Mesothelial cell of epicardium (in vitro differentiated cells): ENCODE data around the gene CTBP2. TPM values are rescaled to one million over a fixed set of nuclear protein-coding genes. Genes with fewer than 3 reads are reported as not detected.

Experiments
- DNase-seq, 2 experiments: peaks; one replicate each; pipeline ENCODE4 v3.0.0; 2021; ENCODE audit warnings: low spot score in 2 of 2; ENCODE audit not compliant: unreplicated experiment in 2 of 2
- H3K27ac Mint-ChIP-seq: 2 replicates; pipeline ENCODE4 v1.8.0; 2021; ENCODE audit warnings: mixed read lengths
- H3K27me3 Mint-ChIP-seq: 2 replicates; pipeline ENCODE4 v1.8.0; 2021; ENCODE audit warnings: low read depth, mixed read lengths
- H3K36me3 Mint-ChIP-seq: 2 replicates; pipeline ENCODE4 v1.8.0; 2021; ENCODE audit warnings: mixed read lengths
- H3K4me1 Mint-ChIP-seq: 2 replicates; pipeline ENCODE4 v1.8.0; 2021; ENCODE audit warnings: mixed read lengths
- H3K4me3 Mint-ChIP-seq: 2 replicates; pipeline ENCODE4 v1.8.0; 2021; ENCODE audit warnings: mild to moderate bottlenecking, moderate library complexity, mixed read lengths
- H3K9me3 Mint-ChIP-seq: 2 replicates; pipeline ENCODE4 v1.8.0; 2021; ENCODE audit warnings: mixed read lengths
- CTCF ChIP-seq: fragments of 200-600 bp; sonication (generic); IDR thresholded peaks from one replicate; pipeline ENCODE4 v1.5.0; 2021; ENCODE audit warnings: antibody characterized with exemption; ENCODE audit not compliant: unreplicated experiment
- total RNA-seq: library from RNA; stranded (reverse); gene quantifications from 3 replicates; pipeline ENCODE4 v1.2.1, GENCODE V29; 2021

Gene CTBP2
- total RNA-seq, 1 donor from 2014 or later, result 122 TPM

GRCh38 chr10:125068406-125068805 is 92.0 kb downstream of the CTBP2 start:
- H3K4me3 Mint-ChIP-seq, result no peak overlapping the region
- H3K27me3 Mint-ChIP-seq, result no peaks in the 10 kb centered on the region
- no peak for DNase-seq
- peak overlapping the region; percentile 69 for H3K27ac Mint-ChIP-seq
- no peaks in the 10 kb centered on the region for H3K9me3 Mint-ChIP-seq
- peaks cover 18% of the 10 kb centered on the region for H3K36me3 Mint-ChIP-seq
- peaks cover 47% of the 10 kb centered on the region for H3K4me1 Mint-ChIP-seq
- TF ChIP-seq CTCF, result no peak

GRCh38 chr10:125067764-125068163 is 92.6 kb downstream of the CTBP2 start:
- no peak for DNase-seq
- Mint-ChIP-seq H3K36me3 (peaks cover 11% of the 10 kb centered on the region), H3K27ac (peak overlapping the region; percentile 7), H3K4me1 (peaks cover 53% of the 10 kb centered on the region), H3K4me3 (no peak overlapping the region), H3K27me3 (no peaks in the 10 kb centered on the region), H3K9me3 (no peaks in the 10 kb centered on the region)
- TF ChIP-seq CTCF, result no peak

- TF ChIP-seq CTCF, result no peak
- H3K27ac Mint-ChIP-seq, result peak overlapping the region; percentile 97
These were observed 93.5 kb downstream of the CTBP2 start for GRCh38 chr10:125066764-125067450.

GRCh38 chr10:125064681-125065492 is 95.5 kb downstream of the CTBP2 start:
- peak in 1 of 2 experiments; percentile 54 for DNase-seq
- H3K27ac Mint-ChIP-seq, result peak overlapping the region; percentile 97
- no peaks in the 10 kb centered on the region for H3K9me3 Mint-ChIP-seq
- H3K36me3 Mint-ChIP-seq, result peaks cover 2% of the 10 kb centered on the region
- peaks cover 79% of the 10 kb centered on the region for H3K4me1 Mint-ChIP-seq
- TF ChIP-seq CTCF, result no peak
- H3K4me3 Mint-ChIP-seq, result peak overlapping the region; percentile 34
- H3K27me3 Mint-ChIP-seq, result no peaks in the 10 kb centered on the region

More at GRCh38 chr10:125066764-125067450, 93.5 kb downstream of the CTBP2 start:
- Mint-ChIP-seq H3K4me3 (peak overlapping the region; percentile 35), H3K36me3 (peaks cover 7% of the 10 kb centered on the region), H3K4me1 (peaks cover 58% of the 10 kb centered on the region), H3K27me3 (no peaks in the 10 kb centered on the region), H3K9me3 (no peaks in the 10 kb centered on the region)
- DNase-seq, result no peak

GRCh38 chr10:125063256-125063925 is 97.0 kb downstream of the CTBP2 start:
- H3K27ac Mint-ChIP-seq, result peak overlapping the region; percentile 97
- no peak for DNase-seq
- H3K4me3 Mint-ChIP-seq, result peak overlapping the region; percentile 26
- H3K4me1 Mint-ChIP-seq, result peaks cover 87% of the 10 kb centered on the region
- H3K9me3 Mint-ChIP-seq, result no peaks in the 10 kb centered on the region
- H3K36me3 Mint-ChIP-seq, result peaks cover 9% of the 10 kb centered on the region
- no peak for TF ChIP-seq CTCF
- no peaks in the 10 kb centered on the region for H3K27me3 Mint-ChIP-seq
